AG10803 (cell line): ENCODE data around the gene CCT3.

Source experiments
- DNase-seq: peaks from one replicate; pipeline ENCODE4 v3.0.0; 2010; ENCODE audit warnings: low read depth
- H3K4me3 ChIP-seq: 2 replicates; pipeline ENCODE4 v1.5.1; 2011; ENCODE audit warnings: mild to moderate bottlenecking, low read length, control low read depth
- TF ChIP-seq, protein P1 (sequence below): conservative IDR thresholded peaks from 2 replicates; pipeline ENCODE4 v1.5.1; 2011; ENCODE audit warnings: mild to moderate bottlenecking, low read length, control low read depth, inconsistent platforms

Gene CCT3

DNA sequence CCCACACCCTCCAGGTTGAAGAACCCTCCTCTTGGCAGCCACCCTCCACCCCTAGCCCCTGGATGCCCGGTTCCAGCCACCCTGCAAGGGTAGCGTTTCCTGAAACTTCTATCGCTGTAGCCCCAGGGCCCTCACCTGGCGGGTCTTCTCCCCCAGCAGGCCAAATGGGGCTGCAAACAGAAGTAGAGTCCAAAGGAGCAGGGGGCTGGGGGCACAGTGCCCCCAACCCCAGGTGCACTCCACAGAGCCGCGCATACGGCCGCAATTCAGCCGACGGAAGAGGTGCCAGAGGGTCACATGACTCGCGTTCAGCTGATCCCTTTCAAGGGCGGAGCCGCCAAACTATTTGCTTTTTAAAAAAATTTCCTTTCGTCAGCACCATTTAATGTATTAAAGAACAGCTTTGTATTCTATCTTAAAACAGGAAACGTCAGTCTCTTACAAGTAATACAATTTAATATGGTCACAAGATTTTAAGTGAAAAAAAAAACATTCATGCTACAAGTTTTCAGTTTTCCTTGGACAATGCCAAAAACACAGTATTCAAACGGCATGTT, 42.6 kb downstream of the CCT3 start, which contains the start of gene GLMP:
Gene GLMP (minus strand): TSS at position 289 of the 557 bp plus-strand sequence. CDS start 34 bp downstream, at position 255.
- DNase-seq, result peak; percentile 50
- peak within 1 kb of the TSS; percentile 87 for H3K4me3 ChIP-seq
- TF ChIP-seq, protein P1, sequence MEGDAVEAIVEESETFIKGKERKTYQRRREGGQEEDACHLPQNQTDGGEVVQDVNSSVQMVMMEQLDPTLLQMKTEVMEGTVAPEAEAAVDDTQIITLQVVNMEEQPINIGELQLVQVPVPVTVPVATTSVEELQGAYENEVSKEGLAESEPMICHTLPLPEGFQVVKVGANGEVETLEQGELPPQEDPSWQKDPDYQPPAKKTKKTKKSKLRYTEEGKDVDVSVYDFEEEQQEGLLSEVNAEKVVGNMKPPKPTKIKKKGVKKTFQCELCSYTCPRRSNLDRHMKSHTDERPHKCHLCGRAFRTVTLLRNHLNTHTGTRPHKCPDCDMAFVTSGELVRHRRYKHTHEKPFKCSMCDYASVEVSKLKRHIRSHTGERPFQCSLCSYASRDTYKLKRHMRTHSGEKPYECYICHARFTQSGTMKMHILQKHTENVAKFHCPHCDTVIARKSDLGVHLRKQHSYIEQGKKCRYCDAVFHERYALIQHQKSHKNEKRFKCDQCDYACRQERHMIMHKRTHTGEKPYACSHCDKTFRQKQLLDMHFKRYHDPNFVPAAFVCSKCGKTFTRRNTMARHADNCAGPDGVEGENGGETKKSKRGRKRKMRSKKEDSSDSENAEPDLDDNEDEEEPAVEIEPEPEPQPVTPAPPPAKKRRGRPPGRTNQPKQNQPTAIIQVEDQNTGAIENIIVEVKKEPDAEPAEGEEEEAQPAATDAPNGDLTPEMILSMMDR, result no peak

DNA sequence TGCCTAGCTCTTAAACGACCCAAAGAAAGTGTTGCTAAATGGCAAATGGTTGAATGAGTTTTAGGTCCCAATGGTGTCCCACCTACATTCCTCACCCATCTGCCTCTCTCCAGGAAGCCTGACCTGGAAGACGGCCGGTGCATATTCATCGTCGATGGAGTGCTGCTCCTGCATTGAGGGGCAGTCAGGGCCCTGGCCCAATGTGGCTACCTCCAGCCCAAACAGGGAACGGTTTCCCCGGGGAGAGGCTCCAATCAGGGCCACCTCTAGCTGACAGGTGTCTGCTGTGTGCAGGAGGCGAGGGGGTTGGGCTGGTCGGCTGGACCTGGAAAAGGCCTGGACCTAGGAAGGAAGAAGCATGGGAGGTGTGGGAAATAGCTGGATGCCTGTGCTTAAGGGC, 44.2 kb downstream of the CCT3 start:
- DNase-seq, result no peak
- no peak overlapping the region for H3K4me3 ChIP-seq
- TF ChIP-seq, protein P1, result no peak

DNA sequence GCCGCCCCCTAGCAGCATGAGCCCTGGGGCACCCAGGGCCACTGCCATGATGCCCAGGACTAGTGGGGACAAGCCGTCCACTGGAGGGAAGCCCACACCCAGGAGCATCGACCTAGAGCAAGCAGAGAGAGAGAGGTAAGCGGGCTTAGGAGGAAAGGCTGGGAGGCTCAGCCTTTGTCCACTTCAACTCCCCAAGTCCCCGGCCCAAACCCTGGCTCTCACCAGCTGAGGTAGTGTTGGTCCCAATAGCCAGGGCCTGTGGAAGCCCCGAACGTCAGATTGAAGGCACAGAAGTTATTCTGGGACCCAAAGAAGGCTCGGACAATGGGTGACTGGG, 45.0 kb downstream of the CCT3 start:
- TF ChIP-seq, protein P1, result no peak
- H3K4me3 ChIP-seq, result no peak overlapping the region
- no peak for DNase-seq

DNA sequence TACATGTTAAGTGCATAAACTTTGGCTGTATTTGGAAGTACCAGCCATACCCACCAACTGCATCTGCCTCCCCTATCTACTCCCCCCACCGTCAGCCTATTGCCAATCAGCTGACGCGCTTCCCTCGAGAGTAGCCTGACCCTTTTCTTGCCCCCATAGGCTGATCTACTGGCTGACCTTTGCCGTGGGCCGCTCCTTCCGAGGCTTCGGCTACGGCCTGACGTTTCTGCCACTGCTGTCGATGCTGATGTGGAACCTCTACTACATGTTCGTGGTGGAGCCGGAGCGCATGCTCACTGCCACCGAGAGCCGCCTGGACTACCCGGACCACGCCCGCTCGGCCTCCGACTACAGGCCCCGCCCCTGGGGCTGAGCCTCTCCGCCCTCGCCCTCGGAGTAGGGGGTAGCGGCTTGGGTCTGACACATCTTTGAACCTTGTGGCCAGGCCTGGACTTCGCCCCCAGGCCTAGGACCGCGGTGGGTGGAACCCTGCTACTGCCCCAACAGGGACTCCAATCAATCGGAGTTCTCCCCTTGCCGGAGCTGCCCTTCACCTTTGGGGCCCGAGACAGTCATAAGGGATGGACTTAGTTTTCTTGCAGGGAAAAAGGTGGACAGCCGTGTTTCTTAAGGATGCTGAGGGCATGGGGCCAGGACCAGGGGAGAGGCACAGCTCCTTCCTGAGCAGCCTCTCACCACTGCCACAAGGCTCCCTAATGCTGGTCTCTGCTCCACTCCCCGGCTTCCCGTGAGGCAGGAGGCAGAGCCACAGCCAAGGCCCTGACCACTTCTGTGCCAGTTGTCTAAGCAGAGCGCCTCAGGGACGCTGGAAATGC, 46.6 kb downstream of the CCT3 start:
- peak overlapping the region; percentile 72 for H3K4me3 ChIP-seq
- peak; percentile 77 for DNase-seq
- TF ChIP-seq, protein P1, result no peak

DNA sequence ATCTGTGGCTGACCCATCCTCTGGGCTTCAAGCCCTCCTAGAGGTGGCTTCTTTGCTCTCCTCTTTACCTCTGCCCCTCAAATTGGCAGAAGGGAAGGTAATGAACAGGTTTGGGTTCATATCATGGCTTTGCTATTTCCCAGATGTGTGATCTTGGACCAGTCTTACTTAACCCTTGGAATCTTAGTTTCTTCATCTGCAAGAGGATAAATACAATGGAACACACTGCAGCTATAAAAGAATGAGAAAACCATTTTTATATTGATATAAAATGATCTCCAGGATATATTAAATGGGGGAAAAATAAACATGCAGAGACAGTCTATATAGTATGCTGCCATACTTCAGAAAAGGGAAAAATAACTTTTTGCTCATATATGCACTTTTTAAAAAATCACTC, 48.2 kb downstream of the CCT3 start:
- H3K4me3 ChIP-seq, result no peak overlapping the region
- TF ChIP-seq, protein P1, result no peak
- no peak for DNase-seq

DNA sequence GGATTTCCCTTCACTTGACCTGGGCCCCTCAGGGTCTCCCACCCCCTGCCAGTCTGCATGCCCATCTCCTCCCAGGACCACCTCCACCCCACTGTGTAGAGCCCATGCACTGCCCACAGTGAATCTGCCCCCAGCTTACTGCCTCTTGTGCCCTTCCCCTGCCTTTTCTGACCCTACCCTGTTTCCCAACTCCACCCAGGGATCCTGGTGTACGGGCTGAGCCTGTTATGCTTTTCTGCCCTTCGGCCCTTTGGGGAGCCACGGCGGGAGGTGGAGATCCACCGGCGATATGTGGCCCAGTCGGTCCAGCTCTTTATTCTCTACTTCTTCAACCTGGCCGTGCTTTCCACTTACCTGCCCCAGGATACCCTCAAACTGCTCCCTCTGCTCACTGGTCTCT, 52.0 kb downstream of the CCT3 start:
- no peak for DNase-seq

More for the DNA sequence above, 52.0 kb downstream of the CCT3 start:
- no peak overlapping the region for H3K4me3 ChIP-seq
- TF ChIP-seq, protein P1, result no peak
